ENCODE measurements around the gene TRAF4.
A peak's percentile ranks its signal among the peaks of the same experiment; 100 is the strongest.

Gene TRAF4

DNA sequence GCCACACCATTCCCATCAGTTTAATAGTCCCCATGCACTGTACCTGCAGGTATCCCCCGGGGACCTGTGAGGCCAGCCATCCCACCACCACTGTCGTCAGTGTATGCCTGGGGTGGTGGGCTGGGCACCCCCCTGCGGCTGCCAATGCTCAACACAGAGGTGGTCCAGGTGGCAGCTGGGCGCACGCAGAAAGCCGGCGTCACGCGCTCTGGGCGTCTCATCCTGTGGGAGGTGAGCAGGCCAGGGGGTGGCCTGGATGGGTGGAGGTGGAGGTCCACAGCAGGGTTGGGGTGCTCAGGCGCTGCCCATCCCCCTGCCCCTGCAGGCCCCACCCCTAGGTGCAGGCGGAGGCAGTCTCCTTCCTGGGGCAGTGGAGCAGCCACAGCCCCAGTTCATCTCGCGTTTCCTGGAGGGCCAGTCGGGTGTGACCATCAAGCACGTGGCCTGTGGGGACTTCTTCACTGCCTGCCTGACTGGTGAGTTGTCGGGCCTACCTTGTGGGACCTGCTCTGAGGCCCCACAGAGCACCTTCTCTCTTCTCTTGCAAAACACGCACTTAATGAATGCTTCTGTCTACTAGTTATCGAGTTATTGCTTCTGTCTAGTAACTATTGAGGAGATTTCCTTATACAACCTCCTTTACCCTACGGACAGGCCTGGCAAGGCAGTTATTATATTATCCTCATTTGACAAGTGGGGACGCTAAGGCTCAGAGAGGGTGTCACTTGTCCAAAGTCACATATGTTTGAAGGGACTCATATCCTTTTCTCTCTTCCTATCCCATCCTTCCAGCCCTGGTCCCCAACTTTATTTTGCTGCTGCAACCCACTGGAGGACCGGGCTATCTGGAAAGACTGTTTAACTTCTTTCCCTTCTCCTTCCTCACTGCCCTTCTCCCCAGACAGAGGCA, 5.8 kb upstream of the TRAF4 start:
- TF ChIP-seq, protein P1, sequence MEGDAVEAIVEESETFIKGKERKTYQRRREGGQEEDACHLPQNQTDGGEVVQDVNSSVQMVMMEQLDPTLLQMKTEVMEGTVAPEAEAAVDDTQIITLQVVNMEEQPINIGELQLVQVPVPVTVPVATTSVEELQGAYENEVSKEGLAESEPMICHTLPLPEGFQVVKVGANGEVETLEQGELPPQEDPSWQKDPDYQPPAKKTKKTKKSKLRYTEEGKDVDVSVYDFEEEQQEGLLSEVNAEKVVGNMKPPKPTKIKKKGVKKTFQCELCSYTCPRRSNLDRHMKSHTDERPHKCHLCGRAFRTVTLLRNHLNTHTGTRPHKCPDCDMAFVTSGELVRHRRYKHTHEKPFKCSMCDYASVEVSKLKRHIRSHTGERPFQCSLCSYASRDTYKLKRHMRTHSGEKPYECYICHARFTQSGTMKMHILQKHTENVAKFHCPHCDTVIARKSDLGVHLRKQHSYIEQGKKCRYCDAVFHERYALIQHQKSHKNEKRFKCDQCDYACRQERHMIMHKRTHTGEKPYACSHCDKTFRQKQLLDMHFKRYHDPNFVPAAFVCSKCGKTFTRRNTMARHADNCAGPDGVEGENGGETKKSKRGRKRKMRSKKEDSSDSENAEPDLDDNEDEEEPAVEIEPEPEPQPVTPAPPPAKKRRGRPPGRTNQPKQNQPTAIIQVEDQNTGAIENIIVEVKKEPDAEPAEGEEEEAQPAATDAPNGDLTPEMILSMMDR (IDR thresholded peaks at IDR 0.05; ENCODE audit: low read depth, low read length), result no peak
- no peak for DNase-seq
- Histone ChIP-seq H3K4me3 (ENCODE audit: low read depth, low read length) (no peak overlapping the region), H3K9me3 (ENCODE audit: severe bottlenecking) (peaks cover 3% of the 10 kb centered on the region), H3K27me3 (ENCODE audit: insufficient read depth, low read depth, severe bottlenecking) (no peaks in the 10 kb centered on the region), H3K36me3 (peaks cover 9% of the 10 kb centered on the region; the same call in 1 of the 2 replicates), H3K27ac (no peak overlapping the region)

DNA sequence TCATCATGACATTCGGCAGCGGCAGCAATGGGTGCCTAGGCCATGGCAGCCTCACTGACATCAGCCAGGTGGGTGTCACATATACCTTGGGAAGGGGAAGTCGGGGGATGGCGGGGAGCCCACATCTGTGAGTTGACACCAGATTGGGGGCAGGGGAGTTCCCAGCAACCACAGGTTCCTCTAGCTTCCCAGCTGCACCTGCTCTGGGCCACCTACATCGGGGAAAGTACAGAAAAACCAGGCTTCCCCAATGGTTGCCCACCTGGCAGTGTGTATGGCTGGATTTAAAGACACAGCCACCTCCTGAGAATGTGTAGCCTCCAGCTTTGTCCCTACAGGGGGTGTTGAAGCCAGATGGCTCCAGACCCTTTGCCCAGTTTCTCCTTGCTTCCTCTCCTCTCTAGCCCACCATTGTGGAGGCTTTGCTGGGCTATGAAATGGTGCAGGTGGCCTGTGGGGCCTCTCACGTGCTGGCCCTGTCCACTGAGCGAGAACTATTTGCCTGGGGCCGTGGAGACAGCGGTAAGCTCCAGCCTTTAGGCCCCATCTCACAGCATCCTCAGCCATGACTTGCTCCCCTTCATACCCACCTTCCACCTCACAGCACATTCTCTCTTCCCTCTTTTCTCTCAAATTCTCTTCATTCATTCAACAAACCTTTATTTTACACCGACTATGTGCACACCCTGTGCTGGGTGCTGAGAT, 5.0 kb upstream of the TRAF4 start:
- Histone ChIP-seq H3K36me3 (peaks cover 9% of the 10 kb centered on the region; the same call in 1 of the 2 replicates), H3K27ac (no peak overlapping the region), H3K9me3 (ENCODE audit: severe bottlenecking) (peaks cover 3% of the 10 kb centered on the region), H3K27me3 (ENCODE audit: insufficient read depth, low read depth, severe bottlenecking) (no peaks in the 10 kb centered on the region), H3K4me3 (ENCODE audit: low read depth, low read length) (no peak overlapping the region)
- TF ChIP-seq, protein P1 (IDR thresholded peaks at IDR 0.05; ENCODE audit: low read depth, low read length), result no peak
- no peak for DNase-seq

- no peaks in the 10 kb centered on the region for H3K27me3 ChIP-seq (ENCODE audit: insufficient read depth, low read depth, severe bottlenecking)
- no peak overlapping the region for H3K27ac ChIP-seq
- TF ChIP-seq, protein P1 (IDR thresholded peaks at IDR 0.05; ENCODE audit: low read depth, low read length), result no peak
- no peak overlapping the region for H3K4me3 ChIP-seq (ENCODE audit: low read depth, low read length)
- no peak for DNase-seq
- H3K36me3 ChIP-seq, result peaks cover 22% of the 10 kb centered on the region
- peaks cover 3% of the 10 kb centered on the region for H3K9me3 ChIP-seq (ENCODE audit: severe bottlenecking)
These were observed 3.1 kb upstream of the TRAF4 start for GRCh38 chr17:28740406-28741357.

GRCh38 chr17:28741358-28742349, 2.2 kb upstream of the TRAF4 start:
- no peak for DNase-seq
- no peaks in the 10 kb centered on the region for H3K27me3 ChIP-seq (ENCODE audit: insufficient read depth, low read depth, severe bottlenecking)
- peaks cover 32% of the 10 kb centered on the region for H3K36me3 ChIP-seq
- TF ChIP-seq, protein P1 (IDR thresholded peaks at IDR 0.05; ENCODE audit: low read depth, low read length), result no peak
- H3K9me3 ChIP-seq (ENCODE audit: severe bottlenecking), result peaks cover 3% of the 10 kb centered on the region
- H3K27ac ChIP-seq, result peak overlapping the region; percentile 93
- no peak overlapping the region for H3K4me3 ChIP-seq (ENCODE audit: low read depth, low read length)

Data from WERI-Rb-1 (cell line).